ENCODE results near the gene LRRC26. TPM values are rescaled to one million over a fixed set of nuclear protein-coding genes. Genes with fewer than 3 reads are reported as not detected.

Gene LRRC26
- total RNA-seq, 6 experiments from 2014 or later: 0.17 to 0.18 TPM; not detected in 4

DNA sequence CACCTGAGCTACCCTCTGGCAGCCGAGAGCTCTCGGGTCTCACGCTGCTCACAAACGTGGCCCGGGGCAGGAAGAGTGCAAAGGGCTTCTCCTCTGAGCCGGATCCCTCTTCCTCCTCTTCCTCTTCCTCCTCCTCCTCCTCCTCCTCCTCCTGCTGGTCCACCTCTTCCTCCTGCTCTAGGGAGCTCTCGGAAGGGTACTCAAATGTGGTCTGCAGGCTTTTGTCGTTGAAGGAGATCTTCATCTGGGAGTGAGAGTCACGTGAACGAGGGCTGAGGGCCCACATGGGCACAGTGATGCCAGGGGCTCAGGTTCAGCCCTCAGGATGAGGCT lies 22.6 kb upstream of the LRRC26 start:
- DNase-seq: no peak
- Histone ChIP-seq H3K27ac (no peak overlapping the region), H3K4me1 (peaks cover 0 to 57% (median 28%) of the 10 kb centered on the region in 4 donors), H3K36me3 (peaks cover 0 to 10% (median 0%) of the 10 kb centered on the region in 4 donors), H3K4me3 (no peak overlapping the region), H3K27me3 (no peaks in the 10 kb centered on the region), H3K9me3 (no peaks in the 10 kb centered on the region)
- TF ChIP-seq, protein P1, sequence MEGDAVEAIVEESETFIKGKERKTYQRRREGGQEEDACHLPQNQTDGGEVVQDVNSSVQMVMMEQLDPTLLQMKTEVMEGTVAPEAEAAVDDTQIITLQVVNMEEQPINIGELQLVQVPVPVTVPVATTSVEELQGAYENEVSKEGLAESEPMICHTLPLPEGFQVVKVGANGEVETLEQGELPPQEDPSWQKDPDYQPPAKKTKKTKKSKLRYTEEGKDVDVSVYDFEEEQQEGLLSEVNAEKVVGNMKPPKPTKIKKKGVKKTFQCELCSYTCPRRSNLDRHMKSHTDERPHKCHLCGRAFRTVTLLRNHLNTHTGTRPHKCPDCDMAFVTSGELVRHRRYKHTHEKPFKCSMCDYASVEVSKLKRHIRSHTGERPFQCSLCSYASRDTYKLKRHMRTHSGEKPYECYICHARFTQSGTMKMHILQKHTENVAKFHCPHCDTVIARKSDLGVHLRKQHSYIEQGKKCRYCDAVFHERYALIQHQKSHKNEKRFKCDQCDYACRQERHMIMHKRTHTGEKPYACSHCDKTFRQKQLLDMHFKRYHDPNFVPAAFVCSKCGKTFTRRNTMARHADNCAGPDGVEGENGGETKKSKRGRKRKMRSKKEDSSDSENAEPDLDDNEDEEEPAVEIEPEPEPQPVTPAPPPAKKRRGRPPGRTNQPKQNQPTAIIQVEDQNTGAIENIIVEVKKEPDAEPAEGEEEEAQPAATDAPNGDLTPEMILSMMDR (IDR thresholded peaks at IDR 0.05): no peak
- no peak for TF ChIP-seq POLR2A (IDR thresholded peaks at IDR 0.05)
- intact Hi-C loops (cut with DNase I): no loop called here
- ATAC-seq: no peak
- 57% methylated on average over 5 of the region's 10 CpGs for WGBS (ENCODE audit: insufficient coverage, low coverage, low lambda C conversion rate, missing lambda C conversion rate)

DNA sequence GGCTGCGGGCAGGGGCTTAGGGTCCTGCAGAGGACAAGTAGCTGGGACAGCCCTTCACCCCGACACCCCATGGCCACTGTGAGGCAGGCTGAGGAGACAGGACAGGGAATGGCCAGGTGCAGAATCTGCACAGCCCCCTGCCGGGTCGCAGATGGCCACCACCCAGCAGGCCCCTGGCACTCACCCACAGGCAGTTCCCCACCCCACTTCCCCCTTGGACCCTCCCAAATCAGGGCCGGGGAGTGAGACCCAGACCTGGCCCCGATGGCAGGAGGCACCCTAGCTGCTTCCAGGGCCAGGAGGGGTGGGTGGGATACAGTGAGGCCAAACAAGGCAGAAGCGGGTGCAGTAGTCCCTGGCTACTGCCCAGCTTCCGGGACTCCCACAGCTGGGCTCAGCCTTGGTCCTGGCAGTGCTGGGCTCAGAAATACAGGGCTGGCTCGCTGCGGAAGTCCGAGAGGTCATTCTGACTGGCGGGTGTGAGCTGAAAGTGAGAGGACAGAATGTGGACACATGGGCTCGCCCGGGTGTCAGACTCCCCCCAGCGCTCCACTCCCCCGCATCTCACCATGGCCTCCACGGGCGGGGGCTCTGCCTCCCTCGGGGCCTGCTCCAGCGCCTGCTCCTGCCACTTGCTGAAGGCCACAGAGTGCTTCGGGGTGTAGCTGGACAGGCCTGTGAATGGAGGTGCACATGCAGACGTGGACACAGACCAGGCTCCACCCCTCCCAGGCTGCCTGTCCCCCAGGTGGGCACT lies 22.0 kb upstream of the LRRC26 start:
- TF ChIP-seq, protein P1 (IDR thresholded peaks at IDR 0.05): no peak
- TF ChIP-seq POLR2A (IDR thresholded peaks at IDR 0.05): no peak
- Histone ChIP-seq H3K27me3 (no peaks in the 10 kb centered on the region), H3K4me3 (no peak overlapping the region), H3K27ac (no peak overlapping the region), H3K9me3 (no peaks in the 10 kb centered on the region), H3K4me1 (peaks cover 0 to 59% (median 28%) of the 10 kb centered on the region in 4 donors), H3K36me3 (peaks cover 0 to 10% (median 0%) of the 10 kb centered on the region in 4 donors)
- 40% methylated on average over 1 of the region's 22 CpGs for WGBS (ENCODE audit: insufficient coverage, low coverage, low lambda C conversion rate, missing lambda C conversion rate)
- ATAC-seq (no peak), DNase-seq (no peak)
- intact Hi-C loops (cut with DNase I): no loop called here

DNA sequence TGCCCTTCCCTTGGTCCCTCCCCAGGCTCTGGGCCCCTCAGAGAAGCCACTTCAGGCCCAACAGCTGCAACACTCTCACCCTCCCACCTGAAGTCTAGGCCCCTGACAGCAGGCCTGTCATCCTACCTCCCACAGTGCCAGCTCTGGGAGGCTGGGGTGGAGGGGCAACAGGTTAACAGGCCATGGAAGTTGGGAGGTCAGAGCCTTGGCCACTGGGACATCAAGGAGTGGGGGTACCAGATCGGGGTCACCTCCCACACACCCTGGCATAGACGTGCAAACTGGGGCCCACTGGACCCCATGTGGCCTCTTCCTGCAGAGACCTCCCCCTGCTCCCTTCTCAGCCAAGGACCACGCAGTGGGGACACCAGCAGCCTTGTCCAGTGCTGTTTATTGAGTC lies 21.4 kb upstream of the LRRC26 start:
- Histone ChIP-seq H3K27ac (no peak overlapping the region), H3K4me1 (peaks cover 0 to 58% (median 28%) of the 10 kb centered on the region in 4 donors), H3K36me3 (peaks cover 0 to 10% (median 0%) of the 10 kb centered on the region in 4 donors), H3K9me3 (no peaks in the 10 kb centered on the region), H3K27me3 (no peaks in the 10 kb centered on the region), H3K4me3 (no peak overlapping the region)
- intact Hi-C loops (cut with DNase I): no loop called here
- ATAC-seq: no peak
- TF ChIP-seq, protein P1 (IDR thresholded peaks at IDR 0.05): no peak
- DNase-seq: no peak
- 60% methylated on average over 2 of the region's 3 CpGs for WGBS (ENCODE audit: insufficient coverage, low coverage, low lambda C conversion rate, missing lambda C conversion rate)

DNA sequence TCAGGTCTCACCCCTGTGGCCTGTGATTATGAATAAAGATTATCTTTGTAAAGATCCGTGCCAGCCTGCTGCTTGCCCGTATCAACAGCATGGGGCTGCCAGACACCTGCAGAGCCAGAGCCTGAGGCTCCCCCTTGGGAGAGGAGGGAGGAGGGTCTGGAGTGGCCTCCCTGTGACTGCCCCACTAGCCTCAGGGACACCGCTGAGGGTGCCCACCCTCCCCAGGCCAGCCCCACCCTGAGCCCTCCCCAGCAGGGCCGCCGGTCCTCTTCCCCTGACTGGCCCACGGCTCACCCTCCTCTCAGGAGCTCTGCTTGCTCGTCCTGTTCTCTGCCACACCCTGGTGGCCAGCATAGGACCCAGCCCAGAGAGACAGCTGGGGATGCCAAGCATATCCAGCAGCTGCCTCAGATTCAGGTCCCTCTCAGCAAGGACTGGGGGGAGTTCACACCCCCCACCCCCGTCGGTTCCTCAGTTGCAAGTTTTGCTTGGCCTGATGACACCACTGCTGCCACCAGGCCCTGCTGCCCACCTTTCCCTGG lies 20.5 kb upstream of the LRRC26 start:
- Histone ChIP-seq H3K4me3 (no peak overlapping the region), H3K4me1 (peaks cover 0 to 50% (median 23%) of the 10 kb centered on the region in 4 donors), H3K9me3 (no peaks in the 10 kb centered on the region), H3K27ac (no peak overlapping the region), H3K27me3 (no peaks in the 10 kb centered on the region), H3K36me3 (peaks cover 0 to 17% (median 4%) of the 10 kb centered on the region in 4 donors)
- TF ChIP-seq POLR2A (IDR thresholded peaks at IDR 0.05): no peak
- intact Hi-C loops (cut with DNase I): no loop called here
- ATAC-seq (no peak), DNase-seq (no peak)
- WGBS (ENCODE audit: insufficient coverage, low coverage, low lambda C conversion rate, missing lambda C conversion rate): 78% methylated on average over 3 of the region's 9 CpGs

Data from right lobe of liver (tissue), 6 donors.